GM19324 (cell line): Measurements from ENCODE around the gene MEF2A.
"Not testable (repeated sequence)": the region's sequence is repeated elsewhere in the genome, so short reads cannot be mapped to it uniquely, and the experiment has no call there.

ENCODE experiments used
- ATAC-seq: cut with Tn5 transposase; IDR thresholded peaks from one replicate; pipeline ENCODE4 v1.9.1; 2021; ENCODE audit warnings: mild to moderate bottlenecking, moderate library complexity; ENCODE audit not compliant: unreplicated experiment, low FRiP score

MEF2A gene

DNA sequence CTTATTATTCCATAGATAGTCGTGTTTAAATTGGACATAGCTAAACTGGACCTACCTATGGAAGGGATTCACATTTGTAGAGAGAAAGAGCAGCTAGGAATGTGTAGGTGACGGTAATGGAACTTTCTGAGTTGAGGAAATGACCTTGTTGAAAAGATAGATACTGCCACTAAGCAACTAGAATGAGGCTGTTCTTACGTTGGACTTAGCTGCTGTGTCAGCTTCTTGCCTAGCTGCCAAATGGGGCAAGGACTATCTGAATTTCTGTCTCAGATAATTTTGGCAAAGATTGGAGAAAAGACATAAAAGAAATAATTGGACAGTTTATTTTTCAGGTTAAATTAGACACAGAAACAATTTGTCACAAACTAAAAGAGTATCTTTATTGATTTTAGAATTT lies 68.8 kb downstream of the MEF2A start:
- ATAC-seq = no peak

DNA sequence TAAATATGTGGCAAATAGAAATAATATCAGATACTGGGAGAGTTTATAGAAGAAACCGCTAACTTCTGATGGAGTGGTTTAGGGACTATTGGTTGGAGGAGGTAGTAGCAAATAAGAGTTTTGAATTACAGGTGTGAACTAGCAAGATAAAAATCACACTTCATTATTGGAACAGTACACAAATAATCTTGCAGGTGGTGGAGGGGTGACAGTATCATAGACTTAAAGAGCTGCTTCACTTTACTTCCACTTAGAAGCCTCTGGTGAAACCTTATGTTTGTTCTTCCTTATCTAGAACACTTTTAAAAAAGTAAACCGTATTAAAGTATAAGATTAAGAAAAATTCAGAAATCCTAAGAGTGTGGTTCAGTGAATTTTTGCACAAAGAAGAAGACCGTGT lies 69.4 kb downstream of the MEF2A start:
- ATAC-seq = no peak

DNA sequence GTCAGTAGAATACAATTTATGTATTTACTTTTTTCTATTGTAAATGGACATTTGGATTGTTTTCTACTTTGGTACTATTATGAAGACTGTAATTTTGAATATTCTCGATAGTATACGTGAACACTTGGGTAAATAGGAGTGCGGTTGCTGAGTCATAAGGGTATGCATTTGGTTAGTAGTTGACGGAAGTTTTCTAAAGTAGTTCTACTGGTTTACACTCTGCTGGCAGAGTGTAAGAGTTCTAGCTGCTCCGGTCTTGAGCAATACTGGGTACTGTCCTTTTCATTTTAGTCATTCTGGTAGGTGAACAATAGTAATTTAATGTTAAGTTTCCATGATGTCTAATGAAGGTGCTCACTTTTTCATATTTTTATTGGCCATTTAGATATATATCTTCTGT lies 70.0 kb downstream of the MEF2A start:
- no peak for ATAC-seq

DNA sequence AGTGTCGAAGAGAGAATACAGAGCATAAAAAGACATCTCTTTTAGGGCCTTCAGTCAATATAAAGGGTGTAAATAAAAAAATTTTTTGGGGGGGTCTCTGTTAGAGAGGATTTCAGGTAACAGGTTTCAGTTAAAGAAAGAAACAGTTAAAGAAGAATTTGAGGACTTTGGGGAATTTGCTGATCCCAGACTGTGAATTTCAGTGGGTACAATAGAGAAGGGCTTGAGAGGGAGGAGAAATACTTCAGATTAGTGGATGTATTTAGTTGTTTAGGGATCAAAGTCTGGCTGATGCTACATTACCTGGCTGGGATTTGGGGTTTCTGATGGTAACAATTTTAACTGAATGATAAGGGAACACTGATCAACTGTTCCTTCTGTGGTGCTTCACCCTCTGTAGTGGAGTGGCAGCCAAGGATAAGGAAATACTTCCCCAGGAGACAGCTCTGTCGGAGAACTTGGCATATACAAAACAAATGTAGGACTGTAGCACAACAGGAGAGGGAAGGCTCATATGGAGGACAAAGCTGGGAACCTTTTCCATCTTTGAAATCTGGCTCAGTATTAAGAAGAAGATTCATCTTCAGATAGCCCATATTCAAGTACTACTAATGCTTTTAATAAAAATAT lies 79.2 kb downstream of the MEF2A start:
- no peak for ATAC-seq

DNA sequence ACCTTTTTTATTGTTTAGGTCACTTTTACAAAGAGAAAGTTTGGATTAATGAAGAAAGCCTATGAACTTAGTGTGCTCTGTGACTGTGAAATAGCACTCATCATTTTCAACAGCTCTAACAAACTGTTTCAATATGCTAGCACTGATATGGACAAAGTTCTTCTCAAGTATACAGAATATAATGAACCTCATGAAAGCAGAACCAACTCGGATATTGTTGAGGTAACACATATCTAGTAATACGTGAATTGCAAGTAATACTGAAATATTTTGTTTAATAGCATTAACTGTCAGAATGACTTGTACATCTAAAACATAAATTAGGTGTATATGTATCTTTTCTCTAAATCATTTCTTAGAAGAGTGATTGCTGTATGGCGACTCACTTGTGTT lies 79.8 kb downstream of the MEF2A start:
- ATAC-seq = no peak

DNA sequence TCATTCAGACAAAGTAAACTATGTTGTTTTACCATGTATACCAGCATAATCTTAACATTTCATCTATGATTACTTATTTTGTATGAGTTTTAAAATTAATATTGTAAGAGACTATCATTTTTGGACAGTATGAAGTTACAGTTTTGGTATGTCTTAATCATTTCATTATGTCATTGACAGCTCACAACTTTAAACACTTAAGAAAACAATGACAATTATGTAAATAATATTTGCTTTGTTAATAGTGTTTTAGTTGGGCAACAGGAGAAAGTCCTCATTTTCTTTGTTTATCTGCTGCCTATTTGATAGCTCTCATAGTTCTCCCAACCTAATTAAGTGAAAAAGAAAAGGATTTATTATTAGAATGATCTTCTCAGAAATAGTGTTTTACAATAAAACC lies 80.2 kb downstream of the MEF2A start:
- no peak for ATAC-seq

DNA sequence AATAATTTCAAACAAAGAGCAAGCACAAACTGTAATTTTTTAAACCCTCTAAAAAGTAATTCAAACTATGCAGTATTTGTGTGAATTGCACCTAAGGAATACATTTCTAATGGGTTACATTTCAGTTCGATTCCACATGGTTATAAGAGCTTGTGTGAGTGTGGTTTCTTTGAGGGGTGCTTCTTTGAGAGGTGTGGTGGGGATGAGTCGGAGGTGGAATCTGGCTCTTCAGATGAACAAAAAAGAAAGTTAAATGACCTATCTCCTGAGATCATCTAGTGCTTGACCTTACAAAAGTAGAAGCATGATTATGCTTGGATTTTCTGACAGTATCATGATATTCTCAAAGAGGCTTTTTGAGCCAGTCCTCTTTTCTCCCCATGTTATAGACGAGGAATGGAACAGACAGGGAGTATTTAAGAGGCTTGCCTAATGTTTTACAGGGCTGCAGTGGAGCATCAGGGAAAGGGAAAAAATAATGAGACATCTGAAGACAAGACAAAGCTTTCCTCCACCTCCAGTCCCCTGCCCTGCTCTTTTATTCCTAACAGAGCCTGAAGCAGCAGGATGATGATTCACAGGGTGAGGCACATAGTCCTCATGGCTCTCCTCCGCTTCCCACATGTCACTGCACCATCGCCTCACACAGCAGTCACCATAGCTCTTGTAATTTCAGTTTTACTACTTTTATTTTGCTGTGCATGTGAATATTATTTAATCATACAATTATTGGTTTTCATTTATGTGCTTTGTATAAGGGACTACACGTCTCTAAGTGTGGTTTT lies 85.4 kb downstream of the MEF2A start:
- ATAC-seq = no peak

DNA sequence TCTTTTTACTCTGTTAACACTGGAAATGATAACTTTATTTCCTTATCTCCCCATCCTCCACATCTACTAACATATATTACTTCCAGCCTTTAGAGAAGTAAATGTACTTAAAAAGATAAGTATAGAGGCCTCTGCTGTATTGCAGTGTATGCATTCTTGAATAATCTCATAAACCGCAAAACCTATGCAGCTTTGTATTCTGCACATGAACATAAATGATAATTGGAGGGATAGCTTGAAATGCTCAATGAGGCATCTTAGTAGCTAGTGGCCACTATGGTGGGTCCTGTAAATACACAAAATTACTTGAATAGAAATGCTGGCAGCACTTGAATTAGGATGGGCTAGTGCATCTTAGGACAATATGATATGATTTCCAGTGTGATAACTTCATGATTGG lies 90.4 kb downstream of the MEF2A start:
- no peak for ATAC-seq

DNA sequence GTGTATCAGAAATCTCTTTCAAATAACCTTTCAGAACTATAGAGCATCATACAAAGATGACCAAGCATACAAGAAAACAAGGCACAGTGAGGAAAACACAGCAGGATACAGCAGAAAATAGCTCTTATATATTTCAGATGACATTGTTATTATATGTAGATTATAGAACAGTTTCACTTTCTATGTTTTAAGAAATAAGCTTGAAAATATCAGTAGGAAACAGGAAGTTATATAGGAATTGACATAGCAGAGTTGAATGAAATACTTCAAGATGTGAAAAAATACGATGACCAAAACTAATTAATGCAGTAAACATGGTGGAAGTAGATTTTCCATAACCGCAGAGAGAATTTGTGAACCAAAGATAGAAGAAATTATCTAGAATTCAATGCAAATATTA lies 92.2 kb downstream of the MEF2A start:
- ATAC-seq = no peak

DNA sequence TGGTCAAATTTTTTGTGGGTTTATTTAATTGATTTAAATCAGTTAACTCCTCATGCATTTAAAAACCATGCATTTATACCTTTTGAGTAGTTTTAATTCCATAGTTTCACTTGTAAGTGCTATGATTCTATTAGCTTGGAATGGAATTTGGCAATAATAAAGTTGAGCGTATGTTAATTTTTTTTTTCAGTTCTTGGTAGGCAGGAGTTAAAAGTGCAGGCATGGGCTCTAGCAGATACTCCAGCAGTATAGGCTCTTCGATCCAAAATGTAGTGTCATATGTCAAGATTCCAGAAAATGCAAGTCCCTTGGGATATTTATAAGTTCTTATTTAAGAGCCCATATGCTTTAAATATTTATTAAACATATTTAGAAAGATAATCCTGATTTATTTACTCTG lies 97.1 kb downstream of the MEF2A start:
- no peak for ATAC-seq

DNA sequence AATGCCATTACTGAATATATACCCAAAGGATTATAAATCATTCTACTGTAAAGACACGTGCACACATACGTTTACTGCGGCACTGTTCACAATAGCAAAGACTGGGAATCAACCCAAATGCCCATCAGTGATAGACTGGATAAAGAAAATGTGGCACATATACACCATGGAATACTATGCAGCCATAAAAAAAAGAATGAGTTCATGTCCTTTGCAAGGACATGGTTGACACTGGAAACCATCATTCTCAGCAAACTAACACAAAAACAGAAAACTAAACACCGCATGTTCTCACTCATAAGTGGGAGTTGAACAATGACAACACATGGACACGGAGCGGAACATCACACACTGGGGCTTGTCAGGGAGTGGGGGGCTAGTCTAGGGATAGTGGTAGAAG lies 100.3 kb downstream of the MEF2A start:
- not testable (repeated sequence) for ATAC-seq

DNA sequence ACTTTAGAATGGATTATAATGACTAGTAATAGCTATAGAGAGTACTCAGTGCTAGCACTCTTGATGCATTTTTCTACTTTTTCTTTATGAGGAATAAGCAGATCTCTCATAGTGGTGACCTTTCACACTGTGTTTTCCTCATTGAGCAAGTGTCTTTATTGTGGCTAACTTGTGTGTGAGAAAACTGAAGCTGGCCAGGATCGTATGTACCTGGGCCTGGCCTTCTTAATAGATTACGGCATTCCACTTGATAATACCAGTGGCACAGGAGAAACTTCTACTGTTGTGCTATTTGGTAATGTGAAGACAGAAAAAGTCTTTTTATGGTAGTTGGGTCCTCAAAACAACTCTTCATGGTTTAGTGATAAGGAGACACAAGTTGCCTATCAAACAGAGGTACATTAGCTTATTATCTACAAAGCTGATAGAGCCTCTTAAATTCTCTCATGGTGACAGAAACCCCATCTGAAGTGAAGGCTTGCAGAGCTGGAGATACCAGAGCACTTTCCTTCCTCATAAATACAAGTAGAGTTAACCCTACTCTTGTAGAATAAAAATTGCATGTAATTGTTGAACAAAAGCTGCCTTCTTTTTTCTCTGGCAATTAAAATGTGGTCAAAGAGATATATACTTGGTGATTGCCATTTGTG lies 102.9 kb downstream of the MEF2A start:
- ATAC-seq = no peak

DNA sequence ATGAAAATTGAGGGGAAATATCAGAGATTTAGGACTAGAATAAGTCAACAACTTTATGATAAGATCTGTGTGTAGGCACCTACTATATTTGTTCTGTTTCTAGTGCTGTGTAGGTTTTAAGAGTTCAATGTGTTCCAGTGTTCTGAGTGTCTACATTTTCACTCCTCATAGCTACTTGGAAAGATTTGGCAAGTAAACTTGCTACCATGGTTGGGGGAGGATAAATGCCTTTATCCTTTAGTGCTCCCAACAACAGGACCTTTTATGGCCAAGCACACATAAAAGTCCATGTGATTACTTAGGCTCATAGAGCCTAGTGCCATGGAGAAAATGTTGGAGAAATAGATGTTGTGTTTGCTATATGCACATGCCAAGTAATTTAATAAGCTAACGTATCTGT lies 103.5 kb downstream of the MEF2A start:
- no peak for ATAC-seq

DNA sequence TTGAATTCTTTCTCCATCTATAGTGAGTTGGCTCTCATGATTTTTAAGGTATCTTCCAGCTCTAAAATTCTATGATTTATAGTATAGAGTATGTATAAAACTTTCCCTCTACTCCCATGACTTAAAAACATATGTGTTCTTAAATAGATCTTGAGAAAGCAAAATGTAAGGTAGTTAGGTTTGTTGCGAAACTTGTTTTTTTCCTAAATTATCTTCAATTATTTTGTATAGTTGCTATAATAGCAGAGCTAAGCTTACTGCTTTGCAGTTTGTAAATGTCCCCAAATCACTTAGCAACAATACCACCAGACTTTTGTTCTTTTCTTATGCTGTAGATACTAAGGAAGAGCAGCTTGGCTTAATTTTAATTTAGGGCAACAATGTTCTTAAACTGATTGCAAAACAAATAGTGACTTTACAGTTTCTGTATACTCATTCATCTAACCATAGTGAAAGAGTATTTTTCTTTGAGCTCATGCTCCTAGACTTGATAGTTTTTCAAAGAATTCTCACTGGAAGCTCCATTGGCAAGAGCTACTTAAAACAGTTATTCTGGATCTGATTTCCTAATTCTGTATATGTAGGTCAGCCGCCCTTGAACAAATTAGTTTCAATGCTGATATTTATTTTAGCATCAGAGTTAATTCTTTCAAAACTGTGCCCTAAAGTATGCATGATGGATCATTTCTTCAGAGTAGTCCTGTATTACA lies 106.3 kb downstream of the MEF2A start:
- no peak for ATAC-seq

DNA sequence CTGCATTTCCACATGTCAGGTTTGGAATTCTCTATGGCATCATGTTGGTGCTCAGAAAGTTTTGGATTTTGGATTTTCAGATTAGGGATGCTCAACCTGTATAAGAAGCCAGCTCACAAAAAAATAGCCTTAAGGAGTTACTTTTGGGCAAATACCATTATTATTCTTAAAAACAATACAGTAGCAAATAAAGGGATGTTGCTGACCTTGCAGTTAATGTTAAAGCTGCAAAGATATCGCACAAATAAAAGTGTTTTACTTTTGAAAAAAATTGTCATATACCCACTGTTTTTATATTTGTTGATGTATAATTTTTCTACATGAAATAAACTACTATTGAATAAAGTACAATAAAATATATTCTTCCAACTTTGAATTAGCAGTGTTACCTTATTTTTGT lies 107.3 kb downstream of the MEF2A start:
- ATAC-seq = no peak

DNA sequence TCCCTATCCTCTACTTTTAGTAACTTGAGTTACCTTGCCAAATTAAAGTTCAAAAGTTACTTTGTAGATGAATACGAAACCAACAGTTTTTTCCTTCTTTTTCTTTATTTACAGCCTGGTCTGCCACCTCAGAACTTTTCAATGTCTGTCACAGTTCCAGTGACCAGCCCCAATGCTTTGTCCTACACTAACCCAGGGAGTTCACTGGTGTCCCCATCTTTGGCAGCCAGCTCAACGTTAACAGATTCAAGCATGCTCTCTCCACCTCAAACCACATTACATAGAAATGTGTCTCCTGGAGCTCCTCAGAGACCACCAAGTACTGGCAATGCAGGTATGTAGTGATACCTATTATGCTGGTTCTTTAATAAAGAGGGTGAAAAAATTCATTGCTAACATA lies 108.5 kb downstream of the MEF2A start:
- no peak for ATAC-seq

DNA sequence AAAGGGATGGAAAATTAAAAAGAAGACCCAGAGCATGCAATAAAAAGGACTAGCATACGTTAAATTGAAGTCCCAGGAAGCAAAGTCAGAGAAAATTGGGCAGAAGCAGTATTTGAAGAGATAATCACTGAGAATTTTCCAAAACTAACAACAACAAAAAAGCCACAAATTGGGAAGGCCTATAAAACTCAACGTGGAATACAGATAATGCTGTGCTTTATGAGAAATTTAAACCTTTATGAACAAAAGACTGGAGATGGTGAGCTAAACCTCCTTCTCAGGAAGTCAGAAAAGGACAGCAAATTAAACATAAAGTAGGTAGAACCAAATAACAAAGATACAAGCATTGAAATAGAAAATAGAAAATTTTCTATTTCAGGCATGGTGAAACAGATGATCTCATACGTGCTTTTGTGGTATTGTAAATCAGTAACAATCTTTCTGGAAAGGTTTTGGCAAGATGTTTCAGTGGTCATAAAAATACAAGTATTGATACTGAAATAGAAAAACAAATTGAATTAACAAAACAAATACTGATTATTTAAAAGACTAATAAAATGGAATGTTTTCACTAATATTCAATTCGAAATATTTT lies 111.9 kb downstream of the MEF2A start:
- ATAC-seq = peak; percentile 38

DNA sequence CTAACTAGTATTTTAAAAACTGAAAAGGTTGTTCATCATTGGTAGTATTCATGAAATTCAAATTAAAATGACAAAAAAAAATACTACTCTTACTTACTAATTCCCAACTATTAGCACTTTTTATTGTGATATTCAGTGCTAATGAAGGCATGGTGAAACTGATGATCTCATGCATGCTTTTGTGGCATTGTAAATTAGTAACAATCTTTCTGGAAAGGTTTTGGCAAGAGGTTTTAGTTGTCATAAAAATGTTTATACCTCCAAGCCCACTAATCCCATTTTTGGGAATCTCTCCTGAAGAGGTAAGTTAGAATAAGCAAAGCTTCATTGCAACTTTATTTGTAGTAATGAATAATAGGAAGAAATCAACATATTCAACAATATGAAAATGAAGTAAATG lies 114.5 kb downstream of the MEF2A start:
- no peak for ATAC-seq

DNA sequence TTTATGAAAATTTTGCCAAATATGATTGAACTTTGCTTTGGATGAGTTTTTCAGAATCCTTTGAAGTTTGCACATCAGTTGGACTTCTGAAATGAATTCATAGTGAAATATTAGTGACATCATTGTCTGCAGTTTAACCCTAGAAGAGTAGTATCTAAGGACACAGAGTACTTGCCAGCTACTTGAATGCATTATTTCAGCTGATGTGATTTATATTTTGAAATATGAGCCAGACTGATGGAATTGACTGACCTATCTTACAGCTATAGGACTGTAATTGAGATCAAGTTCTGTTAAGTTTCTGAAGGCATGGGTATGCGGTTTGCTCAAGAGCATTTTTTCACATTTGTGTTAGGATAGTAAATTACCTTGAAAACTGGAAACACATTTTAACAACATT lies 116.2 kb downstream of the MEF2A start:
- no peak for ATAC-seq

DNA sequence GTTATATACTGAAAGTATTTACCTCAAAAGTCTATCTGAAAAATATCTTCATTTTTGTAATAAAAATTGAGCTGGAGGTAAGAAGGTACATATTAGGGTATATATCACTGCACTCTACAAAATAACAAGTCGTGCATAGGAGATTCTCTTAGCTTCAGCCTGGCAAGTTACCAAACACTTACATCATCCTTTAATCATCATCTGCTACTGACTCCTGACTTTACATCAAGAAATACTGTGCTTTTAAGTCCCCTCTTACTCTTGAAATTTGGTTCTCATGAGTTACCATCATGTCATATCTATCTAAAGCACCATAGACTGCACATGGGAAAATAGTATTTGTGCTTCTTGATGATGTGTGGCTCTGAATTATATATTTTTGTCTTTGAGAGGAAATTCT lies 116.7 kb downstream of the MEF2A start:
- no peak for ATAC-seq
